HG03159 (cell line): ENCODE data around the gene KLHL18.
"Not testable (repeated sequence)": the region's sequence is repeated elsewhere in the genome, so short reads cannot be mapped to it uniquely, and the experiment has no call there.

ENCODE experiments used
- ATAC-seq: cut with Tn5 transposase; IDR thresholded peaks from one replicate; pipeline ENCODE4 v1.9.1; 2021; ENCODE audit warnings: mild to moderate bottlenecking, moderate library complexity; ENCODE audit not compliant: unreplicated experiment

The KLHL18 gene

GRCh38 chr3:47273564-47273963 is 9.2 kb upstream of the KLHL18 start:
- ATAC-seq = no peak

GRCh38 chr3:47274652-47275051 is 8.1 kb upstream of the KLHL18 start:
- no peak for ATAC-seq

- ATAC-seq = no peak
Observed at GRCh38 chr3:47276558-47276957, 6.2 kb upstream of the KLHL18 start.

GRCh38 chr3:47280519-47280918 is 2.2 kb upstream of the KLHL18 start:
- ATAC-seq = no peak

GRCh38 chr3:47283193-47283537 is 421 bp downstream of the KLHL18 start:
- ATAC-seq = no peak

- no peak for ATAC-seq
Observed at GRCh38 chr3:47283591-47284364, 1.0 kb downstream of the KLHL18 start.

GRCh38 chr3:47288966-47289910 is 6.5 kb downstream of the KLHL18 start:
- no peak for ATAC-seq

- peak; percentile 17 for ATAC-seq
Observed at GRCh38 chr3:47291158-47291753, 8.5 kb downstream of the KLHL18 start.

GRCh38 chr3:47291754-47292420 is 9.1 kb downstream of the KLHL18 start:
- ATAC-seq = peak; percentile 49

GRCh38 chr3:47293822-47294221 is 11.1 kb downstream of the KLHL18 start:
- no peak for ATAC-seq

- no peak for ATAC-seq
Observed at GRCh38 chr3:47294392-47294791, 11.6 kb downstream of the KLHL18 start.

- no peak for ATAC-seq
Observed at GRCh38 chr3:47295322-47295721, 12.6 kb downstream of the KLHL18 start.

- ATAC-seq = no peak
Observed at GRCh38 chr3:47295976-47296375, 13.2 kb downstream of the KLHL18 start.

- ATAC-seq = no peak
Observed at GRCh38 chr3:47296562-47297302, 14.0 kb downstream of the KLHL18 start.

- no peak for ATAC-seq
Observed at GRCh38 chr3:47298439-47298838, 15.7 kb downstream of the KLHL18 start.

- no peak for ATAC-seq
Observed at GRCh38 chr3:47299381-47300318, 16.9 kb downstream of the KLHL18 start.

GRCh38 chr3:47301456-47301855 is 18.7 kb downstream of the KLHL18 start:
- ATAC-seq = no peak

GRCh38 chr3:47306022-47306421 is 23.3 kb downstream of the KLHL18 start:
- ATAC-seq = no peak

GRCh38 chr3:47309231-47309630 is 26.5 kb downstream of the KLHL18 start:
- ATAC-seq = not testable (repeated sequence)
